HepG2 (cell line): ENCODE measurements around the gene ALB. TPM values are rescaled to one million over a fixed set of nuclear protein-coding genes. Genes with fewer than 3 reads are reported as not detected.

Experiments used
- ARID5B ChIP-seq: IDR thresholded peaks from 2 replicates; pipeline ENCODE4 v1.4.0; 2020; ENCODE audit warnings: mild to moderate bottlenecking, missing genetic modification reagents
- ARNTL ChIP-seq: sonication (generic); formaldehyde crosslinking; IDR thresholded peaks from 2 replicates; pipeline ENCODE4 v1.4.0; 2020; ENCODE audit warnings: mild to moderate bottlenecking, missing genetic modification reagents
- E2F1 ChIP-seq: sonication (generic); formaldehyde crosslinking; IDR thresholded peaks from 2 replicates; pipeline ENCODE4 v1.5.0; 2020; ENCODE audit warnings: missing genetic modification reagents
- ELK4 ChIP-seq: sonication (generic); formaldehyde crosslinking; IDR thresholded peaks from 2 replicates; pipeline ENCODE4 v1.9.0; 2021; ENCODE audit warnings: missing genetic modification reagents, borderline replicate concordance
- JARID2 ChIP-seq: sonication (generic); formaldehyde crosslinking; IDR thresholded peaks from 2 replicates; pipeline ENCODE4 v1.8.1; 2023; ENCODE audit warnings: missing genetic modification reagents, inconsistent platforms; ENCODE audit not compliant: insufficient replicate concordance
- JUN ChIP-seq: sonication (generic); formaldehyde crosslinking; IDR thresholded peaks from 2 replicates; pipeline ENCODE4 v1.4.0; 2020; ENCODE audit warnings: mild to moderate bottlenecking, missing genetic modification reagents
- KDM4B ChIP-seq: sonication (generic); formaldehyde crosslinking; IDR thresholded peaks from 2 replicates; pipeline ENCODE4 v1.4.0; 2020; ENCODE audit warnings: missing genetic modification reagents
- KDM6A ChIP-seq: IDR thresholded peaks from 2 replicates; pipeline ENCODE4 v1.6.1; 2016; ENCODE audit warnings: low read depth
- MIXL1 ChIP-seq: IDR thresholded peaks from 2 replicates; pipeline ENCODE4 v1.6.1; 2016
- NCOA2 ChIP-seq: sonication (generic); formaldehyde crosslinking; IDR thresholded peaks from 2 replicates; pipeline ENCODE4 v1.8.0; 2022; ENCODE audit warnings: inconsistent platforms
- NFKBIZ ChIP-seq: IDR thresholded peaks from 2 replicates; pipeline ENCODE4 v1.6.1; 2018; ENCODE audit warnings: missing genetic modification reagents, missing compliant biosample characterization
- PBX2 ChIP-seq: IDR thresholded peaks from 2 replicates; pipeline ENCODE4 v1.6.1; 2016; ENCODE audit warnings: control low read depth
- REST ChIP-seq, 2 experiments: IDR thresholded peaks; 2 replicates each; pipeline ENCODE4 v1.6.1; 2011 to 2012; ENCODE audit warnings: low read length in 2 of 2, borderline replicate concordance in 1 of 2, low read depth in 1 of 2, mild to moderate bottlenecking in 1 of 2, moderate library complexity in 1 of 2
- ZFP41 ChIP-seq: sonication (generic); formaldehyde crosslinking; IDR thresholded peaks from 2 replicates; pipeline ENCODE4 v1.4.0; 2020; ENCODE audit warnings: mild to moderate bottlenecking, missing genetic modification reagents, borderline replicate concordance
- ZNF337 ChIP-seq: sonication (generic); formaldehyde crosslinking; IDR thresholded peaks from 2 replicates; pipeline ENCODE4 v1.5.1; 2020; ENCODE audit warnings: missing genetic modification reagents, low read depth, mild to moderate bottlenecking, borderline replicate concordance
- ZNF430 ChIP-seq: sonication (generic); formaldehyde crosslinking; IDR thresholded peaks from 2 replicates; pipeline ENCODE4 v1.9.0; 2021; ENCODE audit warnings: mild to moderate bottlenecking, missing genetic modification reagents
- ZNF652 ChIP-seq: IDR thresholded peaks from 2 replicates; pipeline ENCODE4 v1.6.1; 2016; ENCODE audit warnings: low read depth, borderline replicate concordance
- ZNF720 ChIP-seq: sonication (generic); formaldehyde crosslinking; IDR thresholded peaks from 2 replicates; pipeline ENCODE4 v1.4.0; 2020; ENCODE audit warnings: missing genetic modification reagents
- ZNF724P ChIP-seq: sonication (generic); formaldehyde crosslinking; IDR thresholded peaks from 2 replicates; pipeline ENCODE4 v1.8.0; 2022; ENCODE audit warnings: missing genetic modification reagents, borderline replicate concordance
- ZSCAN21 ChIP-seq: sonication (generic); formaldehyde crosslinking; IDR thresholded peaks from 2 replicates; pipeline ENCODE4 v1.8.0; 2022; ENCODE audit warnings: mild to moderate bottlenecking, missing genetic modification reagents, moderate library complexity, borderline replicate concordance
- polyA plus RNA-seq, 8 experiments: library from polyadenylated mRNA; depleted of rRNA in 3 of 8; stranded (reverse) in 7 of 8; unstranded in 1 of 8; fragments of >200 nt; fragmentation: Illumina TruSeq in 4 of 8; extraction: Trizol in 4 of 8; gene quantifications; 2 replicates each; pipeline versions ENCODE4 v1.2.1 to v1.2.3, GENCODE V29; 2011 to 2016; ENCODE audit warnings: low read depth in 4 of 8, missing spikeins in 1 of 8, mixed read lengths in 1 of 8; ENCODE audit not compliant: insufficient read depth in 1 of 8
- total RNA-seq, 5 experiments: library from RNA; depleted of rRNA; stranded (reverse); fragments of >200 nt; fragmentation: Illumina TruSeq; extraction: Trizol; gene quantifications; 2 replicates each; pipeline ENCODE4 v1.2.3, GENCODE V29; 2016; ENCODE audit warnings: low read depth in 1 of 5

The ALB gene
- total and polyA plus RNA-seq, 2 of the 13 experiments (the other 11 are each of a cell fraction or from before 2014, with no cell fraction given): 22,259 to 22,625 TPM

GRCh38 chr4:73375328-73375741 is 28.8 kb upstream of the ALB start (continued):
- TF ChIP-seq REST (IDR thresholded peaks at IDR 0.05; ENCODE audit: borderline replicate concordance in 1 of 2, low read depth in 1 of 2, low read length in 2 of 2) (peak in 1 of 2 experiments; percentile 43; a peak in 1 of 4 replicates), ARNTL (CRISPR knock-in tag) (peak; percentile 67; the same call in 1 of the 2 replicates), NCOA2 (CRISPR knock-in tag) (peak; percentile 77), ZNF430 (0 out of 2 replicates have a peak, but pooled peaks have one; percentile 25), ZNF337 (CRISPR knock-in tag) (no peak), KDM4B (CRISPR knock-in tag) (peak; percentile 48; the same call in 1 of the 2 replicates), ZNF652 (CRISPR knock-in tag) (peak; percentile 9; the same call in 1 of the 2 replicates), NFKBIZ (0 out of 2 replicates have a peak, but pooled peaks have one; percentile 26), JARID2 (CRISPR knock-in tag) (no peak), PBX2 (CRISPR knock-in tag) (no peak), MIXL1 (peak; percentile 60; the same call in 1 of the 2 replicates), ZFP41 (CRISPR knock-in tag) (no peak), JUN (no peak), ZNF720 (CRISPR knock-in tag) (no peak), ELK4 (CRISPR knock-in tag) (no peak), E2F1 (CRISPR knock-in tag) (no peak), ZSCAN21 (CRISPR knock-in tag) (0 out of 2 replicates have a peak, but pooled peaks have one; percentile 55), ARID5B (CRISPR knock-in tag) (peak; percentile 92), ZNF724P (CRISPR knock-in tag) (no peak), KDM6A (CRISPR knock-in tag) (0 out of 2 replicates have a peak, but pooled peaks have one; percentile 39)
